LNCaP clone FGC (cell line): ENCODE results near the gene ANGPTL4.
"Not testable (repeated sequence)": the region's sequence is repeated elsewhere in the genome, so short reads cannot be mapped to it uniquely, and the experiment has no call there.

Experiments used
- DNase-seq: peaks from one replicate; pipeline ENCODE4 v3.0.0-alpha.2; 2011; ENCODE audit warnings: low read depth
- H3K4me3 ChIP-seq: 2 replicates; pipeline ENCODE4 v1.5.1; 2011; ENCODE audit warnings: mild to moderate bottlenecking, low read depth, low read length, control low read depth
- CTCF ChIP-seq: IDR thresholded peaks from 2 replicates; pipeline ENCODE4 v1.5.1; 2012; ENCODE audit warnings: mild to moderate bottlenecking; ENCODE audit not compliant: control insufficient read depth, insufficient read depth; ENCODE audit errors: extremely low read depth

ANGPTL4 gene

DNA sequence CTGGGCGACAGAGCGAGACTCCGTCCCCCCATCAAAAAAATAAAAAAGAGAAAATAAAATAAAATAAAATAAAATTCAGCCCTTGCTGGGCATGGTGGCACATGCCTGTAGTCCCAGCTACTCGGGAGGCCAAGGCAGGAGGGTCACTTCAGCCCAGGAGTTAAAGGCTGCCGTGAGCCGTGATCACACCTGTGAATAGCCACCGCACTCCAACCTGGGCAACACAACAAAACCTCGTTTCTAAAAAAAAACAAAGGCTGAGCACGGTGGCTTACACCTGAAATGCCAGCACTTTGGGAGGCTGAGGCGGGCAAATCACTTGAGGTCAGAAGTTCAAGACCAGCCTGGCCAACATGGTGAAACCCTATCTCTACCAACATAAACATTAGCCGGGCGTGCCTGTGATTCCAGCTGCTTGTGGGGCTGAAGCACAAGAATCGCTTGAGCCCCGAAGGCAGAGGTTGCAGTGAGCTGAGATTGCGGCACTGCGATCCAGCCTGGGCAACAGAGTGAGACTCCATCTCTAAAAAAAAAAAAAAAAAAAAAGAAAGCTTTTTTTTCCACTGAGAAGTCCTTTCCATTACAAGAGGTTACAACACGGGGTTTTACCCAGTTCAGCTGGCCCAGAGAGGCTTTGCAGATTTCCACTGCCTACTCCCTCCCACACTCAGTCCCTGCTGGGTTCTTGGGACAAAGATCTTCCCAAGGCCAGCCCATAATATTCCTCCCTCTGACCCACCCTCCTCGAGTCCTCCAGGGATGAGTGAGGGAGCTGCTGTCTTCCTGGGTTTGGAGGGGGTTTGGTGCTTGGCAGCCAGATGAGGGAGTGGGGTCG lies 6.4 kb downstream of the ANGPTL4 start:
- DNase-seq = no peak
- no peak overlapping the region for H3K4me3 ChIP-seq
- no peak for TF ChIP-seq CTCF

GRCh38 chr19:8371011-8371804 lies 7.3 kb downstream of the ANGPTL4 start:
- no peak for TF ChIP-seq CTCF

DNA sequence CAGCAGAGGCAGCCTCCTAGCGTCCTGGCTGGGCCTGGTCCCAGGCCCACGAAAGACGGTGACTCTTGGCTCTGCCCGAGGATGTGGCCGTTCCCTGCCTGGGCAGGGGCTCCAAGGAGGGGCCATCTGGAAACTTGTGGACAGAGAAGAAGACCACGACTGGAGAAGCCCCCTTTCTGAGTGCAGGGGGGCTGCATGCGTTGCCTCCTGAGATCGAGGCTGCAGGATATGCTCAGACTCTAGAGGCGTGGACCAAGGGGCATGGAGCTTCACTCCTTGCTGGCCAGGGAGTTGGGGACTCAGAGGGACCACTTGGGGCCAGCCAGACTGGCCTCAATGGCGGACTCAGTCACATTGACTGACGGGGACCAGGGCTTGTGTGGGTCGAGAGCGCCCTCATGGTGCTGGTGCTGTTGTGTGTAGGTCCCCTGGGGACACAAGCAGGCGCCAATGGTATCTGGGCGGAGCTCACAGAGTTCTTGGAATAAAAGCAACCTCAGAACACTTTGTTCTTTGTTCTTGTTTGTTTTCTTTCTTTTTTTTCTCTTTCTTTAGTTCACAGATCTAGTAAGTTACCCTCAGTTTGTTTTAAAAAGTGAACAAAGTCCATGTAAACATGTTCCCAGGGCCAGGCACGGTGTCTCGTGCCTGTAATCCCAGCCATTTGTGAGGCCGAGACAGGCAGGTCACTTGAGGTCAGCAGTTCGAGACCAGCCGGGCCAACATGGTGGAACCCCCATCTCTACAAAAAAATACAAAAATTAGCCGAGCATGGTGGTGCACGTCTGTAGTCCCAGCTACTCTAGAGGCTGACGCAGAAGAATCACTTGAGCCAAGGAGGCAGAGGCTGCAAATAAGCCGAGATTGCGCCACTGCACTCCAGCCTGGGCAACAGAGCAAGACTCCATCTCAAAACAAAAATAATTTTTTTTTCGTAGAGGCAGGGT lies 10.2 kb downstream of the ANGPTL4 start:
- H3K4me3 ChIP-seq = no peak overlapping the region
- TF ChIP-seq CTCF = no peak
- DNase-seq = peak; percentile 83

More at GRCh38 chr19:8371011-8371804, 7.3 kb downstream of the ANGPTL4 start:
- DNase-seq = no peak
- H3K4me3 ChIP-seq = no peak overlapping the region

DNA sequence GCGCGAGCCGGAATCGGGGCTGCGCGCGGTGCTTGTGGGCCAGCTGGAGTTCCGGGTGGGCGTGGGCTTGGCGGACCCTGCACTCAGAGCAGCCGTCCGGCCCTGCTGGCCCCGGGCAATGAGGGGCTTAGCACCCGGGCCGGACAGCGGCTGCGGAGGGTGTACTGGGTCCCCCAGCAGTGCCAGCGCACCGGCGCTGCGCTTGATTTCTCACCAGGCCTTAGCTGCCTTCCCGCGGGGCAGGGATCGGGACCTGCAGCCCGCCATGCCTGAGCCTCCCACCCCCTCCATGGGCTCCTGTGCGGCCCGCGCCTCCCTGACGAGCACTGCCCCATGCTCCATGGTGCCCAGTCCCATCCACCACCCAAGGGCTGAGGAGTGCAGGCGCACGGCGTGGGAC lies 11.8 kb downstream of the ANGPTL4 start:
- H3K4me3 ChIP-seq, DNase-seq: not testable (repeated sequence)

- DNase-seq, H3K4me3 ChIP-seq: not testable (repeated sequence)
These were observed 12.5 kb downstream of the ANGPTL4 start for GRCh38 chr19:8376373-8376974.

GRCh38 chr19:8377598-8377997 lies 13.6 kb downstream of the ANGPTL4 start:
- no peak for TF ChIP-seq CTCF
- H3K4me3 ChIP-seq = no peak overlapping the region

DNA sequence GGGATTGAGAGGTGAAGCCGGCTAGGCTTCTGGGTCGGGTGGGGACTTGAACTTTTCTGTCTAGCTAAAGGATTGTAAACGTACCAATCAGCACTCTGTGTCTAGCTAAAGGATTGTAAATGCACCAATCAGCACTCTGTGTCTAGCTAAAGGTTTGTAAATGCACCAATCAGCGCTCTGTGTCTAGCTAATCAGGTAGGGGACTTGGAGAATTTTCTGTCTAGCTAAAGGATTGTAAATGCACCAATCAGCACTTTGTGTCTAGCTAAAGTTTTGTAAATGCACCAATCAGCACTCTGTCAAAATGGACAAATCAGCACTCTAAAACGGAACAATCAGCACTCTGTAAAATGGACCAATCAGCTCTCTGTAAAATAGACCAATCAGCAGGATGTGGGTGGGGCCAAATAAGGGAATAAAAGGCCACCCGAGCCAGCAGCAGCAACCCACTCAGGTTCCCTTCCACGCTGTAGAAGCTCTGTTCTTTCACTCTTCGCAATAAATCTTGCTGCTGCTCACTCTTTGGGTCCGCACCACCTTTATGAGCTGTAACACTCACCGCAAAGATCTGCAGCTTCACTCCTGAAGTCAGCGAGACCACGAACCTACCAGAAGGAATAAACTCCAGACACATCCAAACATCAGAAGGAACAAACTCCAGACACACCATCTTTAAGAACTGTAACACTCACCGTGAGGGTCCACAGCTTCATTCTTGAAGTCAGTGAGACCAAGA lies 15.4 kb downstream of the ANGPTL4 start:
- not testable (repeated sequence) for DNase-seq, H3K4me3 ChIP-seq

More at GRCh38 chr19:8377598-8377997, 13.6 kb downstream of the ANGPTL4 start:
- DNase-seq = no peak

DNA sequence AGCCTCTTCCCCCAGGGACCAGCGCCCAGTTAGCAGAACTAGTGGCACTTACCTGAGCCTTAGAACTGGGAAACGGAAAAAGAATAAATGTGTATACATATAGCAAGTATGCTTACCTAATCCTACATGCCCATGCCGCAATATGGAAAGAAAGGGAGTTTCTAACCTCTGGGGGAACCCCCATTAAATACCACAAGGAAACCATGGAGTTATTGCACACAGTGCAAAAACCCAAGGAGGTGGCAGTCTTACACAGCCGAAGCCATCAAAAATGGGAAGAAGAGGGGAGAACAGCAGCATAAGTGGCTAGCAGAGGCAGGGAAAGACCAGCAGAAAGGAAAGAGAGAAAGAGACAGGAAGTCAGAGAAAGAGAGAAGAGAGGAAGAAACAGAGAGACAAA lies 20.6 kb downstream of the ANGPTL4 start:
- not testable (repeated sequence) for DNase-seq, H3K4me3 ChIP-seq

DNA sequence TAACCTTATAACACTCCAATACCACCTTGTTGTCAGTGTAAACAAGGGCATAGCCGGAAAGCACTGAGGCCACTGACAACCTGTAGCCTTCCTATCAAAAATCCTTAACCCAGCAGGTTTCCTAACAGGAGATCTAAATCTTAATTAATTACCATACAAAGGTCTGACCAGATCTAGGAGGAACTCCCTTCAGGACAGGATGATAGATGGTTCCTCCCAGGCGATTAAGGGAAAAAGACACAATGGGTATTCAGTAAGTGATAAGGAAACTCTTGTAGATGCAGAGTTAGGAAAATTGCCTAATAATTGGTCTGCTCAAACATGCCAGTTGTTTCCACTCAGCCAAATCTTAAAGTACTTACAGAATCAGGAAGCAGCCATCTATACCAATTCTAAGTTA lies 21.1 kb downstream of the ANGPTL4 start:
- H3K4me3 ChIP-seq, DNase-seq: not testable (repeated sequence)

GRCh38 chr19:8385566-8385965 lies 21.6 kb downstream of the ANGPTL4 start:
- DNase-seq, H3K4me3 ChIP-seq: not testable (repeated sequence)

GRCh38 chr19:8386419-8386818 lies 22.5 kb downstream of the ANGPTL4 start:
- not testable (repeated sequence) for H3K4me3 ChIP-seq, DNase-seq
